Measurements from ENCODE around the gene LRCOL1. TPM values are rescaled to one million over a fixed set of nuclear protein-coding genes. Genes with fewer than 3 reads are reported as not detected.

Gene LRCOL1
- total and polyA plus RNA-seq, 2 of the 8 experiments (the other 6 are each of a cell fraction or from before 2014, with no cell fraction given) = not detected

GRCh38 chr12:132575661-132576060 is 34.7 kb downstream of the LRCOL1 start:
- H3K18ac ChIP-seq (ENCODE audit: extremely low read depth, low read length) = no peak overlapping the region
- no peak for FAIRE-seq
- no peaks in the 10 kb centered on the region for H3K23me2 ChIP-seq (ENCODE audit: low read depth, low read length)
- 90% methylated on average over 8 of the region's 11 CpGs; no CpG with 5 or more reads in 1 of the 2 experiments for WGBS, 2 experiments (ENCODE audit: extremely low coverage in 1 of 2, insufficient coverage in 1 of 2, insufficient read length in 1 of 2, insufficient replicate concordance in 2 of 2, low coverage in 1 of 2, low lambda C conversion rate in 2 of 2, missing lambda C conversion rate in 1 of 2)
- no peak overlapping the region for H3K4ac ChIP-seq (replicated peaks; ENCODE audit: insufficient read length, low read depth, low read length)
- no peak overlapping the region for H2BK120ac ChIP-seq (replicated peaks; ENCODE audit: low read depth, low read length)
- no peak for DNase-seq (ENCODE audit: low read depth in 1 of 2, low spot score in 2 of 2)
- no peak for TF ChIP-seq EZH2 (IDR thresholded peaks at IDR 0.05; ENCODE audit: low read depth, low read length, severe bottlenecking)
- TF ChIP-seq SP4 (IDR thresholded peaks at IDR 0.05; ENCODE audit: low read length) = no peak
- no peak for TF ChIP-seq GABPA (IDR thresholded peaks at IDR 0.05; ENCODE audit: borderline replicate concordance, insufficient read depth, low read length)
- TF ChIP-seq ASH2L (IDR thresholded peaks at IDR 0.05; ENCODE audit: low read length) = no peak
- no peak for TF ChIP-seq RNF2 (IDR thresholded peaks at IDR 0.05; ENCODE audit: borderline replicate concordance, low read depth, low read length, missing control alignments, poor library complexity, severe bottlenecking)
- no peak for TF ChIP-seq TBP (IDR thresholded peaks at IDR 0.05; ENCODE audit: low read depth, low read length)
- no peak for TF ChIP-seq GTF2F1 (IDR thresholded peaks at IDR 0.05; ENCODE audit: borderline replicate concordance, low read depth, low read length)
- POLR2A ChIA-PET (ENCODE audit: partially characterized antibody) = interaction anchor here (1.2 kb wide), 1 partner anchor 8 kb away, joined by 4 read pairs; no protein-coding TSS in a partner anchor
- H3K36me3 ChIP-seq (ENCODE audit: control insufficient read depth in 2 of 4, insufficient read depth in 4 of 4, low read length in 3 of 4) = peaks cover 3 to 61% (median 23%) of the 10 kb centered on the region in 4 experiments; a peak in 7 of 8 replicates
- no peak overlapping the region; the same call in 1 of the 2 replicates for H4K8ac ChIP-seq (ENCODE audit: extremely low read depth, insufficient read depth, low read length)
- H3K4me1 ChIP-seq (replicated peaks in 1 of 4; ENCODE audit: control insufficient read depth in 3 of 4, insufficient read depth in 4 of 4, low read length in 3 of 4) = no peaks in the 10 kb centered on the region
- peaks cover 12 to 37% of the 10 kb centered on the region in 2 experiments for H4K20me1 ChIP-seq (replicated peaks in 1 of 2; ENCODE audit: control insufficient read depth in 1 of 2, insufficient read depth in 2 of 2, low read length in 2 of 2)
- CTCF ChIA-PET (ENCODE audit: partially characterized antibody) = no interaction called here
- no peak overlapping the region for H3K56ac ChIP-seq (replicated peaks; ENCODE audit: insufficient read length, low read depth, low read length)
- H3K23ac ChIP-seq (ENCODE audit: insufficient read length) = no peak overlapping the region
- H2AFZ ChIP-seq (ENCODE audit: low read length) = no peak overlapping the region
- H3K27me3 ChIP-seq (replicated peaks in 1 of 4; ENCODE audit: control insufficient read depth in 3 of 4, extremely low read depth in 1 of 4, insufficient read depth in 3 of 4, low read length in 3 of 4) = peaks cover 0 to 3% (median 2%) of the 10 kb centered on the region in 4 experiments; a peak in 2 of 7 replicates
- no peak overlapping the region for H3K27ac ChIP-seq (ENCODE audit: low read depth, low read length)
- no peak overlapping the region for H2BK15ac ChIP-seq (ENCODE audit: low read length)
- H3K4me3 ChIP-seq (ENCODE audit: extremely low read depth in 1 of 4, insufficient read depth in 2 of 4, low read depth in 3 of 4, low read length in 4 of 4) = no peak overlapping the region
- H3K14ac ChIP-seq (ENCODE audit: insufficient read length) = no peak overlapping the region
- H2BK20ac ChIP-seq (ENCODE audit: low read length) = no peak overlapping the region
- H2AK5ac ChIP-seq (ENCODE audit: low read depth, low read length) = no peak overlapping the region
- no peak overlapping the region for H2BK12ac ChIP-seq (ENCODE audit: low read depth, low read length)
- no peak overlapping the region for H2BK5ac ChIP-seq (ENCODE audit: low read depth, low read length)
- H3K79me2 ChIP-seq (ENCODE audit: control insufficient read depth in 1 of 2, insufficient read depth in 2 of 2, low read length in 2 of 2) = no peaks in the 10 kb centered on the region
- H3K9ac ChIP-seq (replicated peaks in 1 of 4; ENCODE audit: extremely low read depth in 1 of 4, low read depth in 3 of 4, low read length in 3 of 4) = no peak overlapping the region
- H3K4me2 ChIP-seq (ENCODE audit: insufficient read depth in 1 of 2, low read depth in 2 of 2, low read length in 2 of 2) = no peak overlapping the region
- peaks cover 2% of the 10 kb centered on the region; the same call in 1 of the 2 replicates for H3K79me1 ChIP-seq (ENCODE audit: low read depth, low read length)
- H4K91ac ChIP-seq (replicated peaks; ENCODE audit: insufficient read length, low read length) = no peak overlapping the region
- H3K9me3 ChIP-seq (ENCODE audit: insufficient read depth in 2 of 2, low read depth in 1 of 2, low read length in 1 of 2) = no peaks in the 10 kb centered on the region
- no peak overlapping the region for H4K5ac ChIP-seq (ENCODE audit: insufficient read length, low read depth, low read length)

Measured in H1 (cell line).